SH-SY5Y (cell line): ENCODE data around the gene CACNA1S.

Experiments
- GATA2 ChIP-seq: IDR thresholded peaks from 2 replicates; pipeline ENCODE4 v1.6.1; 2011; ENCODE audit warnings: mild to moderate bottlenecking, low read depth, low read length
- GATA3 ChIP-seq: IDR thresholded peaks from 2 replicates; pipeline ENCODE4 v1.6.1; 2011; ENCODE audit warnings: low read depth, mild to moderate bottlenecking, low read length, moderate library complexity

- TF ChIP-seq GATA3 (no peak), GATA2 (no peak)
Observed at GRCh38 chr1:201022493-201022819, 89.8 kb downstream of the CACNA1S start.
